Medulla oblongata (tissue), 1 donor: ENCODE data around the gene ARL5B.

Source experiments
- DNase-seq: peaks from one replicate; pipeline ENCODE4 v3.0.0-alpha.2; 2015; ENCODE audit errors: extremely low spot score

The ARL5B gene

DNA sequence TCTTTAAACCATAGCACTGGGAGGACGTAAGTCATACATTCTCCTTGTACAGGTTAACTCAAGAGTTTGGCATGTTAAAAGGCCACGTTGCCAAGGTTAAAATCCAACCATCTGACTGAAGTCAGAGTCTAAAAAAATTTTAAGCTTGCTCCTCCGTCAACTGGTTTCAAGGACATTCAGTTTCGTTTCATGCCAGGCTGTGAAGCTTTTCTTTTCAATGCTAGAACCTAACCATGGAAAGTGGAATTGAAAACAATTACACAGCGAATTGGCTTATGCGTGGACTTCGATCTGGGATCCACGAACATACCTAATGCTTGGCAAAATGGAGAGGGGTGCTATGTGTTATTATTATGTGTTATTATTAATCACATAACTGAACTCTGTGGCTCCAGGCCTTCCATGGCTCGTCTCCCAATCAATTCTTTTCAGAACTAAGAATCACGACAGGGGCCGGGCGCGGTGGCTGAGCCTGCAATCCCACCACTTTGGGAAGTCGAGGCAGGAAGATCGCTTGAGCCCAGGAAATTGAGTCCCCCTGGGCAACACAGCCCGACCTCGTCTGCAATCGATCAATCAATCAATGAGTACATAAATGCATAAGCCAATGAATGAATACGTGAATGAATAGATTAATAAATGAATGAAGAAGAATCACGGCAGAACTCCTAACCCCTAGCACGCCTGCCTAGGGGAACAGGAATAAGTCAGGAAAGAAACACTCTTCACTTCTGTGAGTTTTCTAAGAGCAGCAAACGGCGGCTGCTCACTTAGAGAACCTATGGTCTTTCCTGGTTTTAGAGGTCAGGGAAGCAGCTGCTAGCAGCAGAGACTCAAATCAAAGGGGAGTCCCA is 733 bp upstream of the ARL5B start:
- peak; percentile 49 for DNase-seq

GRCh38 chr10:18659819-18660535 is 746 bp downstream of the ARL5B start:
- no peak for DNase-seq

- no peak for DNase-seq
These were observed 1.7 kb downstream of the ARL5B start for GRCh38 chr10:18660816-18661431.

GRCh38 chr10:18664841-18665478 is 5.7 kb downstream of the ARL5B start:
- DNase-seq = no peak

DNA sequence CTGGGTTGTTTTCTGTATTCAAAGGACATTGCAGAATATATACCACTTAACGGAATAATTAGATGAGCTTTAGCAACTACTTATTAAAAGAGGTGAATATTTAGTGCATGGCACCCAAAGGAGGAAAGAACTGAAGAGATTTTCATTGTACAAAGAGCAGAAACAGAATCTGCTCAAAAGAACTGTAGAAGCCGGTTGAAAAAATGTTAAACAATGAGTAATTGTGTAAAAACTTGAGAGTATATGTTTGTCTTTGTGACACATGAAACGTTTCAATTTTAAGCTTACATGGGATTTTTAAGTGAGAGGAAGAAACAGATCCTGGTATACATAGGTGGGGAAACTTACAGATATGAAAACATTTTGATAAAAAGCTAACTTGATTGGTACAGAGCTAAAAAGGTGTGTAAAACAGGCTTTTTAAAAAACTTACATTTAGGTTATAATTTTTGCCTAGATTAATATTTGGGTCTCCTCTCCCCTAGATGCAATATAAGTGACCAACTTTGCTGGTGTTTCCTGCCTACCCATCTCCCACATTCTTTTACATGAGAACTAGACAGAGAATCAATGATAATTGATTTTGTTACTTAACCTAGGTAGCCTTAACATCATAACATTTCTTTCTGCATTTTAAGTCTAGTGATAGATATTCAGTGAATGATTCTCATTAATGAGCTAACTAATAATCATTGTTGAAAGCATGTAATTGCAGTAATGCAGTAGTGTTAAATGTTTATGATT is 6.8 kb downstream of the ARL5B start:
- DNase-seq = no peak

DNA sequence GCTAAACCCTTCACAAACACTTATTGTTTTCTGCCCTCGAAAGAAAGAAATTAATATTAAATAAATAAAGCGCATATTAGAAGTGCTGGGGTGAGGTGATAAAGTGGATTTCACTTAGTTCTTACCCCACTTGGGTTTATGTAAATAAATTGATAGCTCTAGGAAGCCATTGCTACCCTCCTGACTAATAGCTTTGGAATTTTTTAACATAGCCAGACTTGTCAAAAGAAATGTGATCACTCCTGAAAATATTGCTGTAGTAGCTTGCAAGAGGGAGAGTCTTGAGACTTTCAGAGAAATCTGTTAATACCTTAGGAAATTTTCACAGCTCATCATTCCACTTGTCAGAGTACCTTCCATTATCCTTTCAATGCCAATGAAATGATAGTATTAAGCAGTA is 7.6 kb downstream of the ARL5B start:
- DNase-seq = no peak

DNA sequence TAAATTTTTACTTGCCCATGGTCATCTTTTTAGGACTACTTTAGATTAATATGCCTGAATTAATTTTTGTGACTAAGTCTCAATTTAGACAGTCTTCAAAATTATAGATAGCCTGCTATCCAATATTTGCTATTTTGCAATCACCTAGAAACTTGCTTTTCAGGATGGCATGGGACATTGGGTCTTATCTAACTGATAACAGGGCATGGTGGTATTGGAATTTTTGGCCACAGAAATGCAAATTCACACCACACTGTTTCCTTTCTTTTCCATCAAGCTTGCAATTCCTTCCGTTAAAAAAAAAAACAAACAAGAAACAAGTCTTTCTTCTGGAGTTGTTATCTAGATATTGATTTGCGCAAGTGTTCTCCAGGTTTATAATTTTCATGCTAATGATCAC is 8.8 kb downstream of the ARL5B start:
- no peak for DNase-seq

DNA sequence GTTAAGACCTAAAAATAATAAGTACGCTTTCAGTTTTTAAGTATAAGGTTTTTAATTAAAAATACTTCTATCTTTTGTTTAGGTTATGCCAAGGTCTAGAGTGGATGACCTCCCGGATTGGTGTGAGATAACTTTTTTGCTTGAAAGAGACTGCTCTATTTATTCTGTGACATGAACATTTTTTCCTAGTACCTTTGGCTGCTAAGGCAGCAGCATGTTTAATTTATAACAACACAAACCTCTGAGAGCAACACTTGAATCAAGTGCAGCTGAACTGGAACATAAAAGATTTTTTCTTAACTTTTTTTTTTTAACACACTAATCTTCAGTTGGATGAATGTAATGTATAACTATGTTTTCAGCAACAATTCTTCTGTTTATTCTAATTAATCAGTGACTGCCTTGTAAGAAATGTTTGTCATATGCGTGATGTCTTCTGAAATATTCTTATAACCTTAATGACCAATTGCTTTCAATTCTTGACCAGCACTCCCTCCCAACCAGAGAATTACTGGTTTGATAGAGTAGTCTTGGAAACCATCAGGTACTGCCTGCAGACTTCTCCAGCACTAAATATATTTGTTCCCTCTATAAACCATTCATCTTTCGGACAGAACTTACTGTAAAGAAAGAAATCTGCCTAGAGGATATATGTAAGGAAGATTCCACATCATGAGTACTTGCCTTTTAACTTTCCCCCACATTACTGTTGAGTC is 16.0 kb downstream of the ARL5B start:
- DNase-seq = no peak

- DNase-seq = no peak
These were observed 21.5 kb downstream of the ARL5B start for GRCh38 chr10:18680754-18681153.

DNA sequence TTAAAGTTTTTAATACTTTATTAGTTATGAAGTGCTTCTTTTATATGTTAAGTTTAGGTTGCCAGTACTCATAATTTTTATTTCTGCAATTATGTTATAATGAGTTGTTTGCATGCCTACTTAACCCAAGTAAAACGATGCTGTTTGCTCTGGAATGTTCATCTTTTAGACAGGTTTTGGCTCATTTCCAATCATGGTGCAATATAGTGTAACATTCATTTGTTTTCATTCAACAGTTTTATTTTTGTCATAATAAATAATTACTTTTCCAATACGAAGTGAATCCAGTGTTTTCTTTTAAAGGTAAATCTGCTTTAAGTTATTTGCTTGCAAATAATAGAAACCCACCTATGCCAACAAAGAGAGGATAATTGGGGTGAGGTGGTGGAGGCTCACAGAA is 22.1 kb downstream of the ARL5B start:
- no peak for DNase-seq

GRCh38 chr10:18681971-18682411 is 22.8 kb downstream of the ARL5B start:
- no peak for DNase-seq

- no peak for DNase-seq
These were observed 24.2 kb downstream of the ARL5B start for GRCh38 chr10:18683427-18683826.

- no peak for DNase-seq
These were observed 25.2 kb downstream of the ARL5B start for GRCh38 chr10:18684416-18684815.

- DNase-seq = no peak
These were observed 25.7 kb downstream of the ARL5B start for GRCh38 chr10:18684953-18685352.

DNA sequence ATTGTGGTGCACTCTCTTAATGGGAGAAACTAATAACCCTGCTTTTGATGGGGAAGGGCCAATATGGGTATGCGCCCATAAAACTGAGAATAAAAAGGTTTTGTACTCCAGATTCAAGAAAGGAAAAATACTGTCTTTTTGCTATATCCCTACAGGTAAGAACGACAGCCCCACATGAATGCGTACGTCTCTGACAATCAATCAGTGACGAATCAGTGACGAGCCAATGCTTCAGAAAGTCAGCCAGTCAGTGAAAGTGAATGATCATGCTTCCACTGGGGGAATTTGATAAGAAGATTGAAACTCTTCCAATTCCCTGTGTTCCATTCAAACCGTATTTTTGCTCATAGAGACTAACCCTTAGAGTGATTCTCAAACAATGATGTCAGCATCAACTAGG is 26.3 kb downstream of the ARL5B start:
- DNase-seq = no peak

DNA sequence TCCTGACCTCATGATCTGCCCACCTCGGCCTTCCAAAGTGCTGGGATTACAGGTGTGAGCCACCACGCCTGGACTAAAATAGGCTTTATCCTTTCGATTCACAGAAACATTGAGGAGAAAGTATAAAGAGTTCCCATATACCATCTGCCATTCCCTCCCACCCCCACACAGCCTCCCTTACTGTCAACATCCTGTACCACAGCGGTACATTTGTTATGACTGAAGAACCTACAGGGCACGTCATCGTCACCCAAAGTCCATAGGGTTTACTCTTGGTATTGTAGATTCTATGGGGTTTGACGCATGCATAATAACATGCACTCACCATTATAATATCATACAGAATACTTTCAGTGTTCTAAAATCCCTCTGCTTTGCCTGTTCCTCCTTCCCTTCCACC is 28.0 kb downstream of the ARL5B start:
- no peak for DNase-seq

DNA sequence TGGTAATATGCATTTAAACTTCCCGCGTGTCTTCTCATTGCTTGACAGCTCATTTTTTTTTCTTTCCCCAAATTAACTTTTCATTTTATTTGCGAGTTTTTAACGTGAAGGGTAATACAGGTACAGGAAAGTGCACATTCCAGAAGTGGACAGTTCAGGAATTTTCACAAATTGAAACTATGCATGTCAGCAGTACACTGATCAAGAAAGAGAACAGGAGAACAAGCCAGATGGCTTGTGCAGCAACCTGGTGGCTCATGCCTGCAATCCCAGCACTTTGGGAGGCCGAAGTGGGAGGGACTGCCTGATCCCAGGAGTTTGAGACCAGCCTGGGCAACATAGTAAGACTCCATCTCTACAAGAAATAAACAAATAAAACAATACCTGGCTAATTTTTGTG is 28.5 kb downstream of the ARL5B start:
- no peak for DNase-seq

GRCh38 chr10:18689498-18689897 is 30.3 kb downstream of the ARL5B start:
- peak; percentile 18 for DNase-seq

- DNase-seq = no peak
These were observed 31.3 kb downstream of the ARL5B start for GRCh38 chr10:18690541-18690940.

GRCh38 chr10:18699849-18700840 is 40.9 kb downstream of the ARL5B start:
- DNase-seq = no peak
